ENCODE measurements around the gene CRADD.

DNA sequence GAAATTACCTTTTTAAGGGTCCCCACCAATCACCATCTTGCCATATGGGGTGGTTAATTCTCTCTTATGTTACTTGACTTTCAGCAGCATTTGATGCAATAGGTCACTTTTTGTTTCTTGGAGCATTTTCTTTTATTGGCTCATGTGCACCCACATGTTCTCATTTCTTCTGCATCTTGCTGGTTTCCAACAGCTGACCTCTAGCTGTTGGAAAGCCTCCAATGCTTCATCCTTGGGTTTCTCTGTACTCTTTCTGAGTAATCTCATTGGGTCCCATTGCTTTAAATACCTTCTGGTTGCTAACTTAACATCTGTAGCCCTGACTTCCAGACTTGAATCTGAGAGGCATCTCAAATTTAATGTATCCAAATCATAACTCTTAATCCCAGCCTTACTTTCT lies 116.8 kb downstream of the CRADD start:
- TF ChIP-seq EZH2phosphoT487 (IDR thresholded peaks at IDR 0.05; ENCODE audit: insufficient read depth, low read depth) (no peak), EZH2 (IDR thresholded peaks at IDR 0.05; ENCODE audit: insufficient read depth, poor library complexity, severe bottlenecking) (no peak)

Measured in GM23248 (cell line).